HEK293T (cell line): ENCODE measurements around the gene SCN1A.

Source experiments
- BHLHE40 ChIP-seq: fragments of 450-650 bp; IDR thresholded peaks from 2 replicates; pipeline ENCODE4 v1.6.1; 2016; ENCODE audit warnings: mild to moderate bottlenecking, moderate library complexity, borderline replicate concordance
- CTBP1 ChIP-seq: fragments of 450-650 bp; IDR thresholded peaks from 2 replicates; pipeline ENCODE4 v1.6.1; 2016; ENCODE audit warnings: borderline replicate concordance
- ELF4 ChIP-seq: fragments of 450-650 bp; IDR thresholded peaks from 2 replicates; pipeline ENCODE4 v1.6.1; 2017; ENCODE audit warnings: antibody characterized with exemption
- FOXM1 ChIP-seq: fragments of 450-650 bp; IDR thresholded peaks from 2 replicates; pipeline ENCODE4 v1.6.1; 2017; ENCODE audit warnings: mild to moderate bottlenecking, borderline replicate concordance
- HDGF ChIP-seq: fragments of 450-650 bp; IDR thresholded peaks from 2 replicates; pipeline ENCODE4 v1.6.1; 2017; ENCODE audit warnings: antibody characterized with exemption, borderline replicate concordance

DNA sequence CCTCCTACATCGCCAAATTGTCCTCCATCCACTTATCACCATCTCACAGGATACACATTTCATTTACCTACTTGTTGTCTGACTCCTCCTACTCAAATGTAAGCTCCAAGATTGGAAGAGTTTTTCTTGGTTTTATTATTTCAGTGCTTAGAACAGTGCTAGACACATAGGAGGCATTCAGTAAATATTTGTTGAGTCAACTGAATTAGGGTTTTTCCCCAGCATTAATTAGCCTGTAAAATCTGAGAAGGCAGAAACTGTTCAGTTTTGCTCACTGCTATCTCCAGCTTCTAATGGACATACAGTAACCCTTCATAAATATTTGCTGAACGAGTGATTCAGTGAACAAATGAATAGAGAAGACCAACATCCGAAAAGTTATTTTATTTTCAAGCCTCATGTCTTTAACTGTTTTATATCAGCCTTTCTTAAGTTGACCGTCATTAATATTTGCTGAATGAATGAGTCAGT lies 175.0 kb downstream of the SCN1A start:
- TF ChIP-seq BHLHE40 (no peak), FOXM1 (no peak), CTBP1 (no peak), ELF4 (no peak), HDGF (no peak)
